ENCODE results near the gene IDI1. TPM values are rescaled to one million over a fixed set of nuclear protein-coding genes. Genes with fewer than 3 reads are reported as not detected.

The IDI1 gene
- total RNA-seq, 1 experiment from 2014 or later: 44.7 TPM

GRCh38 chr10:1009071-1009494, 39.8 kb downstream of the IDI1 start:
- H3K27ac ChIP-seq (ENCODE audit: insufficient read length, low read depth, low read length): no peak overlapping the region
- no peaks in the 10 kb centered on the region for H3K27me3 ChIP-seq (ENCODE audit: insufficient read depth, low read length)
- H3K18ac ChIP-seq (ENCODE audit: insufficient read length, low read depth, low read length): no peak overlapping the region
- Mint-ChIP-seq H3K4me1 (no peaks in the 10 kb centered on the region), H3K9me3 (no peaks in the 10 kb centered on the region), H3K4me3 (no peak overlapping the region), H3K36me3 (ENCODE audit: insufficient read depth in 1 of 3, low read depth in 3 of 3) (peaks cover 73 to 94% (median 92%) of the 10 kb centered on the region in 3 experiments), H3K27ac (peak overlapping the region in 2 of 3 experiments; percentile 44 to 68; a peak in 2 of 7 replicates), H3K27me3 (ENCODE audit: low read depth) (no peaks in the 10 kb centered on the region; the same call in 1 of the 2 replicates)
- H3K56ac ChIP-seq (ENCODE audit: insufficient read length, low read depth, low read length): no peak overlapping the region
- H3K4me1 ChIP-seq (ENCODE audit: insufficient read depth, low read length): no peaks in the 10 kb centered on the region
- peaks cover 4% of the 10 kb centered on the region for H4K20me1 ChIP-seq (ENCODE audit: control insufficient read depth, insufficient read depth, insufficient read length)
- no peak overlapping the region for H4K8ac ChIP-seq (replicated peaks; ENCODE audit: insufficient read length, low read depth, low read length)
- H2AFZ ChIP-seq (ENCODE audit: low read length): no peak overlapping the region
- TF ChIP-seq, protein P1, sequence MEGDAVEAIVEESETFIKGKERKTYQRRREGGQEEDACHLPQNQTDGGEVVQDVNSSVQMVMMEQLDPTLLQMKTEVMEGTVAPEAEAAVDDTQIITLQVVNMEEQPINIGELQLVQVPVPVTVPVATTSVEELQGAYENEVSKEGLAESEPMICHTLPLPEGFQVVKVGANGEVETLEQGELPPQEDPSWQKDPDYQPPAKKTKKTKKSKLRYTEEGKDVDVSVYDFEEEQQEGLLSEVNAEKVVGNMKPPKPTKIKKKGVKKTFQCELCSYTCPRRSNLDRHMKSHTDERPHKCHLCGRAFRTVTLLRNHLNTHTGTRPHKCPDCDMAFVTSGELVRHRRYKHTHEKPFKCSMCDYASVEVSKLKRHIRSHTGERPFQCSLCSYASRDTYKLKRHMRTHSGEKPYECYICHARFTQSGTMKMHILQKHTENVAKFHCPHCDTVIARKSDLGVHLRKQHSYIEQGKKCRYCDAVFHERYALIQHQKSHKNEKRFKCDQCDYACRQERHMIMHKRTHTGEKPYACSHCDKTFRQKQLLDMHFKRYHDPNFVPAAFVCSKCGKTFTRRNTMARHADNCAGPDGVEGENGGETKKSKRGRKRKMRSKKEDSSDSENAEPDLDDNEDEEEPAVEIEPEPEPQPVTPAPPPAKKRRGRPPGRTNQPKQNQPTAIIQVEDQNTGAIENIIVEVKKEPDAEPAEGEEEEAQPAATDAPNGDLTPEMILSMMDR (conservative IDR thresholded peaks at IDR 0.05): no peak
- no peak overlapping the region for H3K14ac ChIP-seq (ENCODE audit: insufficient read depth, low read length)
- no peak overlapping the region for H3T11ph ChIP-seq (ENCODE audit: low read length)
- no peaks in the 10 kb centered on the region for H3K79me2 ChIP-seq (ENCODE audit: insufficient read depth, low read length)
- no peak overlapping the region for H2BK15ac ChIP-seq (ENCODE audit: low read depth, low read length)
- H3K4me2 ChIP-seq (ENCODE audit: insufficient read depth, insufficient read length, low read length): no peak overlapping the region
- no peak overlapping the region for H3K4ac ChIP-seq (ENCODE audit: low read depth, low read length)
- no peak overlapping the region for H3K9ac ChIP-seq (ENCODE audit: extremely low read depth, insufficient read length, low read length)
- no peak overlapping the region for H3K23ac ChIP-seq (ENCODE audit: insufficient read length, low read depth, low read length)
- H2BK5ac ChIP-seq (ENCODE audit: insufficient read length, low read length): no peak overlapping the region
- no peaks in the 10 kb centered on the region for H3K79me1 ChIP-seq (ENCODE audit: insufficient read depth, low read depth, low read length, poor library complexity, severe bottlenecking)
- H4K91ac ChIP-seq (ENCODE audit: insufficient read length, low read depth, low read length): no peak overlapping the region
- H2AK5ac ChIP-seq (ENCODE audit: insufficient read length, low read length): no peak overlapping the region
- WGBS (ENCODE audit: extremely low coverage, insufficient read length, low lambda C conversion rate): no CpG with 5 or more reads among the region's 9 CpGs
- H2BK120ac ChIP-seq (ENCODE audit: low read depth, low read length, poor library complexity, severe bottlenecking): no peak overlapping the region
- no peak overlapping the region for H2BK20ac ChIP-seq (ENCODE audit: low read depth, low read length, poor library complexity, severe bottlenecking)
- H3K9me3 ChIP-seq (ENCODE audit: control insufficient read depth, low read depth, low read length): no peaks in the 10 kb centered on the region
- no peak for DNase-seq
- H3K23me2 ChIP-seq (ENCODE audit: insufficient read length, low read depth, low read length, poor library complexity, severe bottlenecking): no peaks in the 10 kb centered on the region
- H2BK12ac ChIP-seq (ENCODE audit: insufficient read length, low read depth, low read length): no peak overlapping the region
- no peak overlapping the region for H4K5ac ChIP-seq (ENCODE audit: insufficient read length, low read depth, low read length)

Data from H9 (cell line).